A673 (cell line): ENCODE measurements around the gene TMEM205.
"Not testable (repeated sequence)": the region's sequence is repeated elsewhere in the genome, so short reads cannot be mapped to it uniquely, and the experiment has no call there.

ENCODE experiments used
- EZH2 ChIP-seq: fragments of 200-600 bp; sonication (generic); IDR thresholded peaks from 2 replicates; pipeline ENCODE4 v1.6.1; 2017; ENCODE audit warnings: borderline replicate concordance, low read depth, mild to moderate bottlenecking, mixed read lengths, antibody characterized with exemption, low read length; ENCODE audit not compliant: poor library complexity, severe bottlenecking
- TF ChIP-seq, protein P1 (sequence below): fragments of 300-800, 200-600 bp; sonication (generic); conservative IDR thresholded peaks from 2 replicates; pipeline ENCODE4 v1.5.1; 2017; ENCODE audit warnings: low read depth, mild to moderate bottlenecking, antibody characterized with exemption, low read length, moderate library complexity, mixed read lengths

DNA sequence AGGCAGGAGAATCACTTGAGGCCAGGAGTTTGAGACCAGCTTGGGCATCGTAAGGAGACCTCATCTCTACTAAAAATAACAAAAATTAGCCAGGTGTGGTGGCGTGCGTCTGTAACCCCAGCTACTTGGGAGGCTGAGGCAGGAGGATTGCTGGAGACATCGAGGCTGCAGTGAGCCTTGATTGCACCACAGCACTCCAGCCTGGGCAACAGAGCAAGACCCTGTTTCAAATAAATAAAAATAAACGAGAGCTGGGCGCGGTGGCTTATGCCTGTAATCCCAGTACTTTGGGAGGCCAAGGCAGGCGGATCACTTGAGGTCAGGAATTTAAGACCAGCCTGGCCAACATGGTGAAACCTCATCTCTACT lies 6.0 kb downstream of the TMEM205 start:
- TF ChIP-seq, protein P1, sequence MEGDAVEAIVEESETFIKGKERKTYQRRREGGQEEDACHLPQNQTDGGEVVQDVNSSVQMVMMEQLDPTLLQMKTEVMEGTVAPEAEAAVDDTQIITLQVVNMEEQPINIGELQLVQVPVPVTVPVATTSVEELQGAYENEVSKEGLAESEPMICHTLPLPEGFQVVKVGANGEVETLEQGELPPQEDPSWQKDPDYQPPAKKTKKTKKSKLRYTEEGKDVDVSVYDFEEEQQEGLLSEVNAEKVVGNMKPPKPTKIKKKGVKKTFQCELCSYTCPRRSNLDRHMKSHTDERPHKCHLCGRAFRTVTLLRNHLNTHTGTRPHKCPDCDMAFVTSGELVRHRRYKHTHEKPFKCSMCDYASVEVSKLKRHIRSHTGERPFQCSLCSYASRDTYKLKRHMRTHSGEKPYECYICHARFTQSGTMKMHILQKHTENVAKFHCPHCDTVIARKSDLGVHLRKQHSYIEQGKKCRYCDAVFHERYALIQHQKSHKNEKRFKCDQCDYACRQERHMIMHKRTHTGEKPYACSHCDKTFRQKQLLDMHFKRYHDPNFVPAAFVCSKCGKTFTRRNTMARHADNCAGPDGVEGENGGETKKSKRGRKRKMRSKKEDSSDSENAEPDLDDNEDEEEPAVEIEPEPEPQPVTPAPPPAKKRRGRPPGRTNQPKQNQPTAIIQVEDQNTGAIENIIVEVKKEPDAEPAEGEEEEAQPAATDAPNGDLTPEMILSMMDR = not testable (repeated sequence)
- not testable (repeated sequence) for TF ChIP-seq EZH2
